HepG2 (cell line): Measurements from ENCODE around the gene MOGAT3. TPM values are rescaled to one million over a fixed set of nuclear protein-coding genes. Genes with fewer than 3 reads are reported as not detected.
A peak's percentile ranks its signal among the peaks of the same experiment; 100 is the strongest.

Experiments
- CREB3 ChIP-seq: sonication (generic); formaldehyde crosslinking; IDR thresholded peaks from 2 replicates; pipeline ENCODE4 v1.5.0; 2020; ENCODE audit warnings: missing genetic modification reagents
- HNRNPK ChIP-seq: fragments of 200-400 bp; formaldehyde crosslinking; IDR thresholded peaks from 2 replicates; pipeline ENCODE4 v1.6.1; 2018; ENCODE audit warnings: low read length, low read depth, moderate library complexity, mild to moderate bottlenecking; ENCODE audit not compliant: poor library complexity, severe bottlenecking
- HOXD1 ChIP-seq: sonication (generic); formaldehyde crosslinking; IDR thresholded peaks from 2 replicates; pipeline ENCODE4 v1.5.0; 2020; ENCODE audit warnings: missing genetic modification reagents
- MEF2D ChIP-seq: sonication (generic); formaldehyde crosslinking; IDR thresholded peaks from 2 replicates; pipeline ENCODE4 v1.5.1; 2020; ENCODE audit warnings: mild to moderate bottlenecking, missing genetic modification reagents
- MLXIP ChIP-seq: sonication (generic); formaldehyde crosslinking; IDR thresholded peaks from 2 replicates; pipeline ENCODE4 v1.9.0; 2021; ENCODE audit warnings: missing genetic modification reagents, borderline replicate concordance
- NFKBIZ ChIP-seq: IDR thresholded peaks from 2 replicates; pipeline ENCODE4 v1.6.1; 2018; ENCODE audit warnings: missing genetic modification reagents, missing compliant biosample characterization
- POLR2A ChIP-seq, 2 experiments: IDR thresholded peaks; 2 replicates each; pipeline ENCODE4 v1.6.1; 2011; ENCODE audit warnings: low read depth in 2 of 2, low read length in 2 of 2, mild to moderate bottlenecking in 1 of 2, moderate library complexity in 1 of 2; ENCODE audit not compliant: insufficient read depth in 1 of 2
- RARG ChIP-seq: sonication (generic); formaldehyde crosslinking; IDR thresholded peaks from 2 replicates; pipeline ENCODE4 v1.4.0; 2020; ENCODE audit warnings: low read depth, mild to moderate bottlenecking, missing genetic modification reagents
- RBAK ChIP-seq: sonication (generic); formaldehyde crosslinking; IDR thresholded peaks from 2 replicates; pipeline ENCODE4 v1.5.1; 2020; ENCODE audit warnings: mild to moderate bottlenecking, missing genetic modification reagents
- SALL1 ChIP-seq: sonication (generic); formaldehyde crosslinking; IDR thresholded peaks from 2 replicates; pipeline ENCODE4 v1.8.0; 2022; ENCODE audit warnings: mild to moderate bottlenecking, missing genetic modification reagents
- SKI ChIP-seq: fragments of 450-650 bp; IDR thresholded peaks from one replicate; pipeline ENCODE4 v1.6.1; 2018; ENCODE audit warnings: mild to moderate bottlenecking; ENCODE audit not compliant: partially characterized antibody
- SMC3 ChIP-seq: IDR thresholded peaks from 2 replicates; pipeline ENCODE4 v1.6.1; 2011; ENCODE audit warnings: low read length, improper control_type of control experiment
- THAP7 ChIP-seq: sonication (generic); formaldehyde crosslinking; IDR thresholded peaks from 2 replicates; pipeline ENCODE4 v1.8.1; 2023; ENCODE audit warnings: mild to moderate bottlenecking, missing genetic modification reagents
- TOE1 ChIP-seq: sonication (generic); formaldehyde crosslinking; IDR thresholded peaks from 2 replicates; pipeline ENCODE4 v1.4.0; 2020; ENCODE audit warnings: mild to moderate bottlenecking, missing genetic modification reagents
- ZBED4 ChIP-seq: sonication (generic); formaldehyde crosslinking; IDR thresholded peaks from 2 replicates; pipeline ENCODE4 v1.4.0; 2020; ENCODE audit warnings: missing genetic modification reagents, borderline replicate concordance
- ZMYM3 ChIP-seq: sonication (generic); formaldehyde crosslinking; IDR thresholded peaks from 2 replicates; pipeline ENCODE4 v1.5.1; 2020; ENCODE audit warnings: mild to moderate bottlenecking, missing genetic modification reagents
- ZNF205 ChIP-seq: IDR thresholded peaks from 2 replicates; pipeline ENCODE4 v1.6.1; 2018; ENCODE audit warnings: missing biosample characterization, missing genetic modification reagents
- ZNF451 ChIP-seq: sonication (generic); formaldehyde crosslinking; IDR thresholded peaks from 2 replicates; pipeline ENCODE4 v1.5.0; 2020; ENCODE audit warnings: mild to moderate bottlenecking, missing genetic modification reagents
- ZNF607 ChIP-seq: sonication (generic); formaldehyde crosslinking; IDR thresholded peaks from 2 replicates; pipeline ENCODE4 v1.5.1; 2020; ENCODE audit warnings: missing genetic modification reagents, mild to moderate bottlenecking, borderline replicate concordance
- ZNF713 ChIP-seq: sonication (generic); formaldehyde crosslinking; IDR thresholded peaks from 2 replicates; pipeline ENCODE4 v1.4.0; 2020; ENCODE audit warnings: mild to moderate bottlenecking, missing genetic modification reagents
- ZSCAN30 ChIP-seq: sonication (generic); formaldehyde crosslinking; IDR thresholded peaks from 2 replicates; pipeline ENCODE4 v1.5.0; 2020; ENCODE audit warnings: mild to moderate bottlenecking, missing genetic modification reagents
- ZSCAN31 ChIP-seq: sonication (generic); formaldehyde crosslinking; IDR thresholded peaks from 2 replicates; pipeline ENCODE4 v1.5.0; 2020; ENCODE audit warnings: low read depth, mild to moderate bottlenecking, missing genetic modification reagents
- polyA plus RNA-seq, 8 experiments: library from polyadenylated mRNA; depleted of rRNA in 3 of 8; stranded (reverse) in 7 of 8; unstranded in 1 of 8; fragments of >200 nt; fragmentation: Illumina TruSeq in 4 of 8; extraction: Trizol in 4 of 8; gene quantifications; 2 replicates each; pipeline versions ENCODE4 v1.2.1 to v1.2.3, GENCODE V29; 2011 to 2016; ENCODE audit warnings: low read depth in 4 of 8, missing spikeins in 1 of 8, mixed read lengths in 1 of 8; ENCODE audit not compliant: insufficient read depth in 1 of 8
- total RNA-seq, 5 experiments: library from RNA; depleted of rRNA; stranded (reverse); fragments of >200 nt; fragmentation: Illumina TruSeq; extraction: Trizol; gene quantifications; 2 replicates each; pipeline ENCODE4 v1.2.3, GENCODE V29; 2016; ENCODE audit warnings: low read depth in 1 of 5

The MOGAT3 gene
- total and polyA plus RNA-seq, 2 of the 13 experiments (the other 11 are each of a cell fraction or from before 2014, with no cell fraction given), result 22.5 to 30.5 TPM

GRCh38 chr7:101201695-101202602 is 1.1 kb upstream of the MOGAT3 start (continued):
- no peak for TF ChIP-seq THAP7 (CRISPR knock-in tag)
- TF ChIP-seq ZMYM3, result no peak; the same call in 1 of the 2 replicates
- no peak for TF ChIP-seq ZNF451
- peak; percentile 77; the same call in 1 of the 2 replicates for TF ChIP-seq HOXD1 (CRISPR knock-in tag)
- peak; percentile 43 for TF ChIP-seq SKI
- TF ChIP-seq RARG (CRISPR knock-in tag), result no peak; the same call in 1 of the 2 replicates
- no peak for TF ChIP-seq MEF2D (CRISPR knock-in tag)
- TF ChIP-seq MLXIP, result no peak
- no peak for TF ChIP-seq NFKBIZ (CRISPR knock-in tag)
- TF ChIP-seq CREB3 (CRISPR knock-in tag), result no peak
- TF ChIP-seq TOE1 (CRISPR knock-in tag), result no peak
- TF ChIP-seq ZSCAN30 (CRISPR knock-in tag), result no peak
- peak; percentile 66 to 71; a peak in 3 of 4 replicates for TF ChIP-seq POLR2A (IDR thresholded peaks at IDR 0.05; ENCODE audit: insufficient read depth in 1 of 2, low read depth in 2 of 2, low read length in 2 of 2)
- 0 out of 2 replicates have a peak, but pooled peaks have one; percentile 20 for TF ChIP-seq ZNF205 (CRISPR knock-in tag)
- TF ChIP-seq ZNF607, result no peak
- 0 out of 2 replicates have a peak, but pooled peaks have one; percentile 56 for TF ChIP-seq ZNF713 (CRISPR knock-in tag)
- peak; percentile 14; the same call in 1 of the 2 replicates for TF ChIP-seq SALL1 (CRISPR knock-in tag)
- TF ChIP-seq ZSCAN31 (CRISPR knock-in tag), result no peak
- no peak for TF ChIP-seq HNRNPK
- peak; percentile 55; the same call in 1 of the 2 replicates for TF ChIP-seq ZBED4 (CRISPR knock-in tag)
- no peak for TF ChIP-seq SMC3
- no peak for TF ChIP-seq RBAK
